GM12865 (cell line): ENCODE data around the gene DLG2.
"Not testable (repeated sequence)": the region's sequence is repeated elsewhere in the genome, so short reads cannot be mapped to it uniquely, and the experiment has no call there.

Source experiments
- DNase-seq: peaks from one replicate; pipeline ENCODE4 v3.0.0; 2010; ENCODE audit warnings: low read depth
- H3K4me3 ChIP-seq: 2 replicates; pipeline ENCODE4 v1.5.1; 2011; ENCODE audit warnings: mild to moderate bottlenecking, low read depth, low read length, control low read depth
- CTCF ChIP-seq: IDR thresholded peaks from 2 replicates; pipeline ENCODE4 v1.5.1; 2011; ENCODE audit warnings: low read length, control low read depth, low read depth, inconsistent platforms; ENCODE audit not compliant: insufficient read depth; ENCODE audit errors: missing control alignments

DLG2 gene

GRCh38 chr11:85628771-85629341 lies 1.7 kb upstream of the DLG2 start:
- peak overlapping the region; percentile 77 for H3K4me3 ChIP-seq
- TF ChIP-seq CTCF = no peak
- peak; percentile 12 for DNase-seq

- DNase-seq = peak; percentile 96
- H3K4me3 ChIP-seq = peak within 1 kb of the TSS; percentile 77
- no peak for TF ChIP-seq CTCF
Measured at GRCh38 chr11:85627998-85628770, 1.0 kb upstream of the DLG2 start, which contains the start of gene TMEM126B. Gene TMEM126B (plus strand): TSS chr11:85628593. CDS start chr11:85628608, 15 bp downstream.

- DNase-seq = no peak
- no peak overlapping the region for H3K4me3 ChIP-seq
- TF ChIP-seq CTCF = no peak
Measured at GRCh38 chr11:85626496-85626895, 648 bp downstream of the DLG2 start.

GRCh38 chr11:85620256-85620655 lies 6.9 kb downstream of the DLG2 start:
- DNase-seq = no peak
- H3K4me3 ChIP-seq = no peak overlapping the region
- TF ChIP-seq CTCF = no peak

- no peak for TF ChIP-seq CTCF
- H3K4me3 ChIP-seq = no peak overlapping the region
- no peak for DNase-seq
Measured at GRCh38 chr11:85619499-85619898, 7.6 kb downstream of the DLG2 start.

- not testable (repeated sequence) for DNase-seq, H3K4me3 ChIP-seq
Measured at GRCh38 chr11:85611643-85612042, 15.5 kb downstream of the DLG2 start.

- not testable (repeated sequence) for DNase-seq, H3K4me3 ChIP-seq
Measured at GRCh38 chr11:85609286-85609685, 17.9 kb downstream of the DLG2 start.

- not testable (repeated sequence) for H3K4me3 ChIP-seq, DNase-seq
Measured at GRCh38 chr11:85608621-85609020, 18.5 kb downstream of the DLG2 start.

- not testable (repeated sequence) for H3K4me3 ChIP-seq, DNase-seq
Measured at GRCh38 chr11:85606237-85606636, 20.9 kb downstream of the DLG2 start.
